SK-N-SH (cell line): ENCODE data around the gene VMP1. TPM values are rescaled to one million over a fixed set of nuclear protein-coding genes. Genes with fewer than 3 reads are reported as not detected.

Experiments used
- CTCF ChIA-PET: fragments of 300-600, 350-600 bp; formaldehyde crosslinking; extraction: SDS; loops from one replicate; lab custom pipeline; 2021; lab: Yijun Ruan, JAX
- POLR2A ChIA-PET: fragments of 350-600 bp; sonication (Branson Sonifier 250); formaldehyde crosslinking; extraction: SDS; loops from one replicate; lab custom pipeline; 2020; ENCODE audit warnings: antibody characterized with exemption, inconsistent platforms; lab: Yijun Ruan, JAX
- DNase-seq: peaks from one replicate; pipeline ENCODE4 v3.0.0; 2012
- H2AFZ ChIP-seq: fragments of 200-600 bp; sonication (generic); 2 replicates; pipeline ENCODE4 v1.8.1; 2016; ENCODE audit warnings: antibody characterized with exemption, mild to moderate bottlenecking, low read depth
- H3F3A ChIP-seq: fragments of 200-600 bp; sonication (generic); replicated peaks from 2 replicates; pipeline ENCODE3; 2016; ENCODE audit warnings: antibody characterized with exemption, mild to moderate bottlenecking; ENCODE audit not compliant: insufficient read depth
- H3K27ac ChIP-seq, 2 experiments: fragments of 200-500 bp in 1 of 2; fragments of 200-600 bp in 1 of 2; sonication (Bioruptor generic) in 1 of 2; sonication (generic), shearing (Covaris generic) in 1 of 2; 2 replicates each; pipeline versions ENCODE4 v1.5.1 to v1.6.1; 2014 to 2016; ENCODE audit warnings: low read depth in 2 of 2, inconsistent platforms in 1 of 2, low read length in 1 of 2, mild to moderate bottlenecking in 1 of 2, mixed read lengths in 1 of 2
- H3K27me3 ChIP-seq: fragments of 200-600 bp; sonication (generic), shearing (Covaris generic); 2 replicates; pipeline ENCODE4 v1.6.1; 2016; ENCODE audit warnings: mixed run types; ENCODE audit not compliant: insufficient read depth
- H3K36me3 ChIP-seq, 2 experiments: fragments of 200-500 bp in 1 of 2; fragments of 200-600 bp in 1 of 2; sonication (Bioruptor generic) in 1 of 2; sonication (generic) in 1 of 2; replicated peaks in 1 of 2; 2 replicates each; pipeline versions ENCODE3 to v1.5.1; 2014 to 2016; ENCODE audit warnings: low read length in 1 of 2, mild to moderate bottlenecking in 1 of 2; ENCODE audit not compliant: insufficient read depth in 2 of 2, control insufficient read depth in 1 of 2
- H3K4me1 ChIP-seq, 2 experiments: fragments of 200-500 bp in 1 of 2; fragments of 200-600 bp in 1 of 2; sonication (Bioruptor generic) in 1 of 2; sonication (generic), shearing (Covaris generic) in 1 of 2; 2 replicates each; pipeline versions ENCODE4 v1.5.1 to v1.6.1; 2014 to 2016; ENCODE audit warnings: low read depth in 1 of 2, low read length in 1 of 2, mixed run types in 1 of 2; ENCODE audit not compliant: insufficient read depth in 2 of 2, control insufficient read depth in 1 of 2
- H3K4me2 ChIP-seq: fragments of 200-600 bp; sonication (generic), shearing (Covaris generic); 2 replicates; pipeline ENCODE4 v1.6.1; 2017; ENCODE audit warnings: mixed run types
- H3K4me3 ChIP-seq, 2 experiments: fragments of 200-500 bp in 1 of 2; fragments of 200-600 bp in 1 of 2; sonication (Bioruptor generic) in 1 of 2; sonication (generic), shearing (Covaris generic) in 1 of 2; 2 replicates each; pipeline versions ENCODE4 v1.5.1 to v1.8.1; 2014 to 2016; ENCODE audit warnings: low read depth in 2 of 2, inconsistent platforms in 1 of 2, low read length in 1 of 2, mild to moderate bottlenecking in 1 of 2, mixed read lengths in 1 of 2, moderate library complexity in 1 of 2
- H3K79me2 ChIP-seq: fragments of 200-600 bp; sonication (generic); 2 replicates; pipeline ENCODE4 v1.8.1; 2017; ENCODE audit warnings: mild to moderate bottlenecking; ENCODE audit not compliant: insufficient read depth
- H3K9ac ChIP-seq: fragments of 200-600 bp; sonication (generic); 2 replicates; pipeline ENCODE4 v1.6.1; 2017; ENCODE audit warnings: mixed run types
- H3K9me2 ChIP-seq: fragments of 200-600 bp; sonication (generic); 2 replicates; pipeline ENCODE4 v1.6.1; 2017; ENCODE audit warnings: mixed run types
- H3K9me3 ChIP-seq: fragments of 200-600 bp; sonication (generic); 2 replicates; pipeline ENCODE4 v1.6.1; 2017; ENCODE audit warnings: mixed run types, mild to moderate bottlenecking, moderate library complexity
- H4K20me1 ChIP-seq: fragments of 200-600 bp; sonication (generic); 2 replicates; pipeline ENCODE4 v1.6.1; 2017; ENCODE audit warnings: mild to moderate bottlenecking, mixed run types; ENCODE audit not compliant: insufficient read depth
- CHD2 ChIP-seq: fragments of 150-350 bp; IDR thresholded peaks from 2 replicates; pipeline ENCODE4 v1.6.1; 2018; ENCODE audit warnings: low read length; ENCODE audit not compliant: partially characterized antibody
- EZH2phosphoT487 ChIP-seq: fragments of 200-600 bp; sonication (generic); IDR thresholded peaks from 2 replicates; pipeline ENCODE4 v1.6.1; 2017; ENCODE audit warnings: low read depth, mixed run types, mild to moderate bottlenecking, antibody characterized with exemption, moderate library complexity, borderline replicate concordance
- FOSL2 ChIP-seq: IDR thresholded peaks from 2 replicates; pipeline ENCODE4 v1.4.0; 2012; ENCODE audit warnings: low read depth, mild to moderate bottlenecking, moderate library complexity, borderline replicate concordance
- FOXJ3 ChIP-seq: sonication (generic); formaldehyde crosslinking; IDR thresholded peaks from 2 replicates; pipeline ENCODE4 v1.5.1; 2020; ENCODE audit warnings: mild to moderate bottlenecking, missing genetic modification reagents
- GATA2 ChIP-seq: sonication (generic); formaldehyde crosslinking; IDR thresholded peaks from 2 replicates; pipeline ENCODE4 v1.5.0; 2020; ENCODE audit warnings: mild to moderate bottlenecking, missing genetic modification reagents
- JUND ChIP-seq: IDR thresholded peaks from 2 replicates; pipeline ENCODE4 v1.4.0; 2012
- MAX ChIP-seq: IDR thresholded peaks from 2 replicates; pipeline ENCODE4 v1.4.0; 2012; ENCODE audit warnings: low read depth
- MEF2A ChIP-seq: IDR thresholded peaks from 2 replicates; pipeline ENCODE4 v1.4.0; 2012; ENCODE audit warnings: low read depth, borderline replicate concordance
- NFIC ChIP-seq: IDR thresholded peaks from 2 replicates; pipeline ENCODE4 v1.4.0; 2012; ENCODE audit warnings: borderline replicate concordance
- RCOR1 ChIP-seq: fragments of 150-350 bp; IDR thresholded peaks from 2 replicates; pipeline ENCODE4 v1.6.1; 2017; ENCODE audit warnings: antibody characterized with exemption, low read length
- SIN3A ChIP-seq: IDR thresholded peaks from 2 replicates; pipeline ENCODE4 v1.6.1; 2012; ENCODE audit warnings: low read depth, mild to moderate bottlenecking, low read length, moderate library complexity, borderline replicate concordance
- SMC3 ChIP-seq: IDR thresholded peaks from 2 replicates; pipeline ENCODE4 v1.6.1; 2012; ENCODE audit warnings: low read depth, low read length, improper control_type of control experiment
- TAF1 ChIP-seq: IDR thresholded peaks from 2 replicates; pipeline ENCODE4 v1.6.1; 2012; ENCODE audit warnings: low read depth, mild to moderate bottlenecking, low read length, moderate library complexity, borderline replicate concordance
- TEAD4 ChIP-seq: IDR thresholded peaks from 2 replicates; pipeline ENCODE4 v1.4.0; 2012; ENCODE audit warnings: mild to moderate bottlenecking, borderline replicate concordance; ENCODE audit not compliant: insufficient read depth
- ZBTB33 ChIP-seq: IDR thresholded peaks from 2 replicates; pipeline ENCODE4 v1.4.0; 2012; ENCODE audit warnings: low read depth, borderline replicate concordance
- WGBS: methylation state at CpG from one replicate; pipeline ENCODE4 v1.1.6; 2017; ENCODE audit warnings: low lambda C conversion rate; 5-methylcytosine and 5-hydroxymethylcytosine counted together
- polyA plus RNA-seq, 3 experiments: library from polyadenylated mRNA; depleted of rRNA; stranded (reverse); fragments of >200 nt; gene quantifications; 2 replicates each; pipeline ENCODE4 v1.2.3, GENCODE V29; 2012
- TF ChIP-seq, protein P1 (sequence below): IDR thresholded peaks from 2 replicates; pipeline ENCODE4 v1.6.1; 2012; ENCODE audit warnings: mild to moderate bottlenecking, low read depth, low read length, moderate library complexity
- TF ChIP-seq, protein P2 (sequence below): fragments of 150-350 bp; IDR thresholded peaks from 2 replicates; pipeline ENCODE4 v1.6.1; 2016; ENCODE audit warnings: mild to moderate bottlenecking, low read depth, low read length
- TF ChIP-seq, protein P3 (sequence below): fragments of 150-350 bp; IDR thresholded peaks from 2 replicates; pipeline ENCODE4 v1.6.1; 2017; ENCODE audit warnings: antibody characterized with exemption, low read length, low read depth, borderline replicate concordance
- TF ChIP-seq, protein P4 (sequence below): IDR thresholded peaks from 2 replicates; pipeline ENCODE4; 2012
- TF ChIP-seq, protein P5 (sequence below): IDR thresholded peaks from 2 replicates; pipeline ENCODE4 v1.4.0; 2012; ENCODE audit warnings: low read depth, borderline replicate concordance

The VMP1 gene
- polyA plus RNA-seq, 1 of the 3 experiments (the other 2 are of a cell fraction), result 169 TPM

- Histone ChIP-seq H4K20me1 (no peaks in the 10 kb centered on the region), H3K9me2 (no peaks in the 10 kb centered on the region), H3F3A (peaks cover 37% of the 10 kb centered on the region), H3K9ac (peak overlapping the region; percentile 32; the same call in 1 of the 2 replicates), H3K9me3 (no peaks in the 10 kb centered on the region), H3K4me1 (peaks cover 0 to 33% of the 10 kb centered on the region in 2 experiments; a peak in 3 of 4 replicates), H3K79me2 (peaks cover 26% of the 10 kb centered on the region), H3K27ac (peak overlapping the region; percentile 77 to 80; a peak in 3 of 4 replicates), H3K36me3 (peaks cover 11 to 36% of the 10 kb centered on the region in 2 experiments), H3K4me2 (no peak overlapping the region), H3K4me3 (no peak overlapping the region), H2AFZ (no peak overlapping the region), H3K27me3 (no peaks in the 10 kb centered on the region)
- no peak for DNase-seq
- TF ChIP-seq TEAD4, result no peak
- TF ChIP-seq ZBTB33, result no peak
- TF ChIP-seq JUND, result no peak
- TF ChIP-seq EZH2phosphoT487, result no peak
- TF ChIP-seq, protein P1, sequence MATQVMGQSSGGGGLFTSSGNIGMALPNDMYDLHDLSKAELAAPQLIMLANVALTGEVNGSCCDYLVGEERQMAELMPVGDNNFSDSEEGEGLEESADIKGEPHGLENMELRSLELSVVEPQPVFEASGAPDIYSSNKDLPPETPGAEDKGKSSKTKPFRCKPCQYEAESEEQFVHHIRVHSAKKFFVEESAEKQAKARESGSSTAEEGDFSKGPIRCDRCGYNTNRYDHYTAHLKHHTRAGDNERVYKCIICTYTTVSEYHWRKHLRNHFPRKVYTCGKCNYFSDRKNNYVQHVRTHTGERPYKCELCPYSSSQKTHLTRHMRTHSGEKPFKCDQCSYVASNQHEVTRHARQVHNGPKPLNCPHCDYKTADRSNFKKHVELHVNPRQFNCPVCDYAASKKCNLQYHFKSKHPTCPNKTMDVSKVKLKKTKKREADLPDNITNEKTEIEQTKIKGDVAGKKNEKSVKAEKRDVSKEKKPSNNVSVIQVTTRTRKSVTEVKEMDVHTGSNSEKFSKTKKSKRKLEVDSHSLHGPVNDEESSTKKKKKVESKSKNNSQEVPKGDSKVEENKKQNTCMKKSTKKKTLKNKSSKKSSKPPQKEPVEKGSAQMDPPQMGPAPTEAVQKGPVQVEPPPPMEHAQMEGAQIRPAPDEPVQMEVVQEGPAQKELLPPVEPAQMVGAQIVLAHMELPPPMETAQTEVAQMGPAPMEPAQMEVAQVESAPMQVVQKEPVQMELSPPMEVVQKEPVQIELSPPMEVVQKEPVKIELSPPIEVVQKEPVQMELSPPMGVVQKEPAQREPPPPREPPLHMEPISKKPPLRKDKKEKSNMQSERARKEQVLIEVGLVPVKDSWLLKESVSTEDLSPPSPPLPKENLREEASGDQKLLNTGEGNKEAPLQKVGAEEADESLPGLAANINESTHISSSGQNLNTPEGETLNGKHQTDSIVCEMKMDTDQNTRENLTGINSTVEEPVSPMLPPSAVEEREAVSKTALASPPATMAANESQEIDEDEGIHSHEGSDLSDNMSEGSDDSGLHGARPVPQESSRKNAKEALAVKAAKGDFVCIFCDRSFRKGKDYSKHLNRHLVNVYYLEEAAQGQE, result no peak
- TF ChIP-seq, protein P2, sequence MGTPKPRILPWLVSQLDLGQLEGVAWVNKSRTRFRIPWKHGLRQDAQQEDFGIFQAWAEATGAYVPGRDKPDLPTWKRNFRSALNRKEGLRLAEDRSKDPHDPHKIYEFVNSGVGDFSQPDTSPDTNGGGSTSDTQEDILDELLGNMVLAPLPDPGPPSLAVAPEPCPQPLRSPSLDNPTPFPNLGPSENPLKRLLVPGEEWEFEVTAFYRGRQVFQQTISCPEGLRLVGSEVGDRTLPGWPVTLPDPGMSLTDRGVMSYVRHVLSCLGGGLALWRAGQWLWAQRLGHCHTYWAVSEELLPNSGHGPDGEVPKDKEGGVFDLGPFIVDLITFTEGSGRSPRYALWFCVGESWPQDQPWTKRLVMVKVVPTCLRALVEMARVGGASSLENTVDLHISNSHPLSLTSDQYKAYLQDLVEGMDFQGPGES, result no peak
- TF ChIP-seq RCOR1, result no peak
- no peak for TF ChIP-seq SMC3
- no peak for TF ChIP-seq MAX
- TF ChIP-seq TAF1, result no peak
- no peak for TF ChIP-seq FOSL2
- no peak for TF ChIP-seq MEF2A
- TF ChIP-seq, protein P3, sequence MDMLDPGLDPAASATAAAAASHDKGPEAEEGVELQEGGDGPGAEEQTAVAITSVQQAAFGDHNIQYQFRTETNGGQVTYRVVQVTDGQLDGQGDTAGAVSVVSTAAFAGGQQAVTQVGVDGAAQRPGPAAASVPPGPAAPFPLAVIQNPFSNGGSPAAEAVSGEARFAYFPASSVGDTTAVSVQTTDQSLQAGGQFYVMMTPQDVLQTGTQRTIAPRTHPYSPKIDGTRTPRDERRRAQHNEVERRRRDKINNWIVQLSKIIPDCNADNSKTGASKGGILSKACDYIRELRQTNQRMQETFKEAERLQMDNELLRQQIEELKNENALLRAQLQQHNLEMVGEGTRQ, result no peak
- TF ChIP-seq, protein P4, sequence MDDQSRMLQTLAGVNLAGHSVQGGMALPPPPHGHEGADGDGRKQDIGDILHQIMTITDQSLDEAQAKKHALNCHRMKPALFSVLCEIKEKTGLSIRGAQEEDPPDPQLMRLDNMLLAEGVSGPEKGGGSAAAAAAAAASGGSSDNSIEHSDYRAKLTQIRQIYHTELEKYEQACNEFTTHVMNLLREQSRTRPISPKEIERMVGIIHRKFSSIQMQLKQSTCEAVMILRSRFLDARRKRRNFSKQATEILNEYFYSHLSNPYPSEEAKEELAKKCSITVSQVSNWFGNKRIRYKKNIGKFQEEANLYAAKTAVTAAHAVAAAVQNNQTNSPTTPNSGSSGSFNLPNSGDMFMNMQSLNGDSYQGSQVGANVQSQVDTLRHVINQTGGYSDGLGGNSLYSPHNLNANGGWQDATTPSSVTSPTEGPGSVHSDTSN, result no peak
- no peak for TF ChIP-seq GATA2
- no peak for TF ChIP-seq CHD2
- no peak for TF ChIP-seq SIN3A
- TF ChIP-seq, protein P5, sequence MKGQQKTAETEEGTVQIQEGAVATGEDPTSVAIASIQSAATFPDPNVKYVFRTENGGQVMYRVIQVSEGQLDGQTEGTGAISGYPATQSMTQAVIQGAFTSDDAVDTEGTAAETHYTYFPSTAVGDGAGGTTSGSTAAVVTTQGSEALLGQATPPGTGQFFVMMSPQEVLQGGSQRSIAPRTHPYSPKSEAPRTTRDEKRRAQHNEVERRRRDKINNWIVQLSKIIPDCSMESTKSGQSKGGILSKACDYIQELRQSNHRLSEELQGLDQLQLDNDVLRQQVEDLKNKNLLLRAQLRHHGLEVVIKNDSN, result no peak
- TF ChIP-seq NFIC, result no peak
- TF ChIP-seq FOXJ3 (CRISPR knock-in tag), result no peak
- POLR2A ChIA-PET, result no interaction called here
- WGBS, result 95% methylated on average over 3 of the region's 3 CpGs
- CTCF ChIA-PET, result interaction anchor here (0.6 kb wide), 1 partner anchor 496 kb away, joined by 3 read pairs; no protein-coding TSS in a partner anchor
Measured at GRCh38 chr17:59812139-59812538, 104.7 kb downstream of the VMP1 start.
